PFSK-1 (cell line): ENCODE measurements around the gene MFN2.

Experiments
- FOXP2 ChIP-seq: optimal IDR thresholded peaks from 2 replicates; pipeline ENCODE3; 2011; ENCODE audit warnings: borderline replicate concordance, control low read depth, inconsistent platforms; ENCODE audit not compliant: insufficient read depth; ENCODE audit errors: extremely low read length, extremely low read depth
- POLR2AphosphoS5 ChIP-seq: IDR thresholded peaks from 2 replicates; pipeline ENCODE4 v1.6.1; 2012; ENCODE audit warnings: low read depth, mild to moderate bottlenecking, control low read depth, low read length, moderate library complexity
- REST ChIP-seq, 2 experiments: IDR thresholded peaks; 2 replicates each; pipeline versions ENCODE4 v1.6.1 to v1.8.0; 2011 to 2012; ENCODE audit warnings: low read depth in 2 of 2, low read length in 2 of 2, control low read depth in 1 of 2, inconsistent platforms in 1 of 2, mild to moderate bottlenecking in 1 of 2, moderate library complexity in 1 of 2; ENCODE audit not compliant: insufficient read depth in 1 of 2
- SIN3A ChIP-seq: IDR thresholded peaks from 2 replicates; pipeline ENCODE4 v1.6.1; 2012; ENCODE audit warnings: mild to moderate bottlenecking, low read length, moderate library complexity, borderline replicate concordance; ENCODE audit not compliant: insufficient read depth
- TAF1 ChIP-seq: IDR thresholded peaks from 2 replicates; pipeline ENCODE4 v1.6.1; 2012; ENCODE audit warnings: low read length, control low read depth, borderline replicate concordance; ENCODE audit not compliant: insufficient read depth

Gene MFN2

GRCh38 chr1:12059722-12060464, 79.6 kb downstream of the MFN2 start:
- TF ChIP-seq POLR2AphosphoS5 = no peak
- no peak for TF ChIP-seq FOXP2
- TF ChIP-seq REST (IDR thresholded peaks at IDR 0.05; ENCODE audit: insufficient read depth in 1 of 2, low read depth in 2 of 2, low read length in 2 of 2) = no peak
- no peak for TF ChIP-seq SIN3A
- TF ChIP-seq TAF1 = no peak

GRCh38 chr1:12060500-12060899, 80.3 kb downstream of the MFN2 start:
- TF ChIP-seq SIN3A (no peak), REST (IDR thresholded peaks at IDR 0.05; ENCODE audit: insufficient read depth in 1 of 2, low read depth in 2 of 2, low read length in 2 of 2) (no peak), FOXP2 (no peak), POLR2AphosphoS5 (no peak), TAF1 (no peak)
